GM18868 (cell line): ENCODE measurements around the gene GTPBP2.
"Not testable (repeated sequence)": the region's sequence is repeated elsewhere in the genome, so short reads cannot be mapped to it uniquely, and the experiment has no call there.

ENCODE experiments used
- ATAC-seq: cut with Tn5 transposase; IDR thresholded peaks from one replicate; pipeline ENCODE4 v1.9.1; 2021; ENCODE audit warnings: mild to moderate bottlenecking, moderate library complexity; ENCODE audit not compliant: unreplicated experiment

Gene GTPBP2

GRCh38 chr6:43624786-43625288 lies 4.2 kb downstream of the GTPBP2 start:
- ATAC-seq, result no peak

- no peak for ATAC-seq
Measured at GRCh38 chr6:43623880-43624785, 4.9 kb downstream of the GTPBP2 start.

- ATAC-seq, result no peak
Measured at GRCh38 chr6:43622541-43622940, 6.5 kb downstream of the GTPBP2 start.

- no peak for ATAC-seq
Measured at GRCh38 chr6:43621836-43622180, 7.3 kb downstream of the GTPBP2 start.

GRCh38 chr6:43621078-43621835 lies 7.8 kb downstream of the GTPBP2 start:
- ATAC-seq, result no peak

GRCh38 chr6:43616725-43617472 lies 12.2 kb downstream of the GTPBP2 start:
- no peak for ATAC-seq

- no peak for ATAC-seq
Measured at GRCh38 chr6:43614396-43614730, 14.7 kb downstream of the GTPBP2 start.

GRCh38 chr6:43613721-43614395 lies 15.2 kb downstream of the GTPBP2 start:
- no peak for ATAC-seq

GRCh38 chr6:43610431-43610830 lies 18.6 kb downstream of the GTPBP2 start:
- ATAC-seq, result no peak

GRCh38 chr6:43609402-43609801 lies 19.7 kb downstream of the GTPBP2 start:
- no peak for ATAC-seq

- ATAC-seq, result no peak
Measured at GRCh38 chr6:43608807-43609206, 20.3 kb downstream of the GTPBP2 start.

GRCh38 chr6:43608310-43608763 lies 20.7 kb downstream of the GTPBP2 start:
- no peak for ATAC-seq

GRCh38 chr6:43606019-43606418 lies 23.0 kb downstream of the GTPBP2 start:
- ATAC-seq, result no peak

GRCh38 chr6:43604174-43604573 lies 24.9 kb downstream of the GTPBP2 start:
- no peak for ATAC-seq

GRCh38 chr6:43600595-43600994 lies 28.5 kb downstream of the GTPBP2 start:
- ATAC-seq, result no peak

- no peak for ATAC-seq
Measured at GRCh38 chr6:43593938-43594337, 35.1 kb downstream of the GTPBP2 start.

GRCh38 chr6:43589564-43589963 lies 39.5 kb downstream of the GTPBP2 start:
- not testable (repeated sequence) for ATAC-seq

GRCh38 chr6:43588194-43588593 lies 40.9 kb downstream of the GTPBP2 start:
- ATAC-seq, result no peak

- ATAC-seq, result no peak
Measured at GRCh38 chr6:43584892-43585570, 44.0 kb downstream of the GTPBP2 start.

GRCh38 chr6:43582911-43583310 lies 46.2 kb downstream of the GTPBP2 start:
- ATAC-seq, result no peak
